Trophoblast cell (in vitro differentiated cells and primary cell): ENCODE results near the gene PDLIM1.

Experiments
- DNase-seq, 2 donors: peaks; one replicate each; pipeline ENCODE4 v3.0.0-alpha.2; 2016
- H2AFZ ChIP-seq: 2 replicates; pipeline ENCODE4 v1.6.1; 2013; ENCODE audit warnings: low read length, moderate library complexity, mild to moderate bottlenecking; ENCODE audit not compliant: insufficient read depth, poor library complexity
- H2AK5ac ChIP-seq: 2 replicates; pipeline ENCODE4 v1.6.1; 2013; ENCODE audit warnings: mild to moderate bottlenecking, low read length
- H2BK120ac ChIP-seq: 2 replicates; pipeline ENCODE4 v1.6.1; 2013; ENCODE audit warnings: low read length, mild to moderate bottlenecking, moderate library complexity; ENCODE audit not compliant: insufficient read depth, poor library complexity
- H2BK12ac ChIP-seq: 2 replicates; pipeline ENCODE4 v1.6.1; 2013; ENCODE audit warnings: mild to moderate bottlenecking, low read length, moderate library complexity
- H2BK5ac ChIP-seq: 2 replicates; pipeline ENCODE4 v1.6.1; 2013; ENCODE audit warnings: low read length, low read depth, moderate library complexity, mild to moderate bottlenecking; ENCODE audit not compliant: poor library complexity
- H3K14ac ChIP-seq: 2 replicates; pipeline ENCODE4 v1.6.1; 2013; ENCODE audit warnings: mild to moderate bottlenecking, low read length
- H3K18ac ChIP-seq: 2 replicates; pipeline ENCODE4 v1.6.1; 2013; ENCODE audit warnings: mild to moderate bottlenecking, low read length
- H3K23ac ChIP-seq: 2 replicates; pipeline ENCODE4 v1.6.1; 2013; ENCODE audit warnings: low read length
- H3K27ac ChIP-seq: 2 replicates; pipeline ENCODE4 v1.5.1; 2013; ENCODE audit warnings: low read depth, mild to moderate bottlenecking, inconsistent platforms, low read length, moderate library complexity
- H3K27me3 ChIP-seq: 2 replicates; pipeline ENCODE4 v1.6.1; 2013; ENCODE audit warnings: inconsistent platforms, mild to moderate bottlenecking, low read length, moderate library complexity; ENCODE audit not compliant: insufficient read depth
- H3K36me3 ChIP-seq, 2 experiments: 1 replicate in 1 of 2; 2 replicates in 1 of 2; pipeline ENCODE4 v1.6.1; 2013; ENCODE audit warnings: low read length in 2 of 2, mild to moderate bottlenecking in 2 of 2, moderate library complexity in 1 of 2; ENCODE audit not compliant: insufficient read depth in 2 of 2, control insufficient read depth in 1 of 2
- H3K4ac ChIP-seq: 2 replicates; pipeline ENCODE4 v1.6.1; 2013; ENCODE audit warnings: low read depth, mild to moderate bottlenecking, low read length, moderate library complexity
- H3K4me1 ChIP-seq, 2 experiments: 1 replicate in 1 of 2; 2 replicates in 1 of 2; pipeline ENCODE4 v1.6.1; 2013; ENCODE audit warnings: low read length in 2 of 2, mild to moderate bottlenecking in 2 of 2, moderate library complexity in 1 of 2; ENCODE audit not compliant: insufficient read depth in 2 of 2, control insufficient read depth in 1 of 2
- H3K4me2 ChIP-seq: 2 replicates; pipeline ENCODE4 v1.6.1; 2013; ENCODE audit warnings: inconsistent platforms, mild to moderate bottlenecking, low read length, moderate library complexity
- H3K4me3 ChIP-seq: 2 replicates; pipeline ENCODE4 v1.5.1; 2013; ENCODE audit warnings: mild to moderate bottlenecking, low read depth, low read length, inconsistent platforms
- H3K79me1 ChIP-seq: one replicate; pipeline ENCODE4 v1.6.1; 2013; ENCODE audit warnings: low read length
- H3K79me2 ChIP-seq: 2 replicates; pipeline ENCODE4 v1.6.1; 2013; ENCODE audit warnings: low read length, mild to moderate bottlenecking; ENCODE audit not compliant: control insufficient read depth, insufficient read depth, poor library complexity
- H3K9ac ChIP-seq: 2 replicates; pipeline ENCODE4 v1.6.1; 2013; ENCODE audit warnings: mild to moderate bottlenecking, low read length
- H3K9me3 ChIP-seq: 2 replicates; pipeline ENCODE4 v1.6.1; 2013; ENCODE audit warnings: low read depth, mild to moderate bottlenecking, control low read depth, inconsistent platforms, low read length; ENCODE audit not compliant: insufficient read depth
- H4K12ac ChIP-seq: 2 replicates; pipeline ENCODE4 v1.6.1; 2013; ENCODE audit warnings: low read depth, mild to moderate bottlenecking, low read length, moderate library complexity
- H4K8ac ChIP-seq: 2 replicates; pipeline ENCODE4 v1.6.1; 2013; ENCODE audit warnings: low read depth, mild to moderate bottlenecking, low read length, moderate library complexity
- H4K91ac ChIP-seq: one replicate; pipeline ENCODE4 v1.6.1; 2013; ENCODE audit warnings: low read depth, mild to moderate bottlenecking, low read length, moderate library complexity
- WGBS: extraction: QIAGEN DNeasy Blood & Tissue Kit; methylation state at CpG from one replicate; pipeline ENCODE4 v1.1.7; 2013; ENCODE audit warnings: missing lambda C conversion rate; ENCODE audit not compliant: insufficient read length, insufficient coverage; ENCODE audit errors: extremely low coverage; 5-methylcytosine and 5-hydroxymethylcytosine counted together

PDLIM1 gene

DNA sequence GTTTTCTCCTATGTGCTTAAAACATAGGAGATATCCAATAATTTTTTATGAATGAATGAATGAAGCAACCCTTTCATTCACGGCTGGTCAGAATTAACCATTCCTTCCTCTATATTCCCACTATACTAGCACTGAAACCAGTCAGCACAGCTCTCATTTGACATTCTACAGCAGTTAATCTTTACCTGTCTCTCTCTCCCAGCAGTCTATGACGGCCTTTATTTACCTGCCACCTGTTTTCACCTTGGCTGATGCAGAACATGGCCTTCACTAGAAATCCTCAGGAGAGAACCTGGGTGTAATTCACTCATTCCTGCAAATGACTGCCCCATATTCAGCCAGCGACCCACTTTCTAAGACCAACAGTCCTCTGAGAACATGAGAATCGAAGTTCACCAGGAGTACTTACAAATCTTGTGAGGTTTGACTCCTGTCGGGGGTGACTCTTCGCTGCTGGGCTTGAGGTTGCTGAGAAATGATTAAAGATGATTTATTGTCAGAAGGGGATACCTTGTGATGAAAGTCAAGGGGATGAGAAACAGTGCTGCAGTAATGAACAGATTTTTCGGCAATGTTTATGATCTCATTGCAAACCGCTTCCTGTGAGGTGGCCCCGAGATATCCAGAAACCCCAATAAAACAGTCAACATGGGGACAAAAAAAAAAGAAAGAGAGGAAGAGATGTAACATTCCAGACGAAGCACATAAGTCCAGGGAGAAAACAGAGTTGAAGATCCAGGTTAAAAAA, 30.9 kb upstream of the PDLIM1 start:
- Histone ChIP-seq H3K23ac (no peak overlapping the region), H2AFZ (no peak overlapping the region), H3K79me1 (peaks cover 3% of the 10 kb centered on the region), H3K36me3 (no peaks in the 10 kb centered on the region), H2BK120ac (no peak overlapping the region), H3K9ac (no peak overlapping the region), H3K79me2 (no peaks in the 10 kb centered on the region), H3K4ac (no peak overlapping the region), H3K27ac (no peak overlapping the region), H3K14ac (no peak overlapping the region), H2AK5ac (no peak overlapping the region), H3K4me3 (no peak overlapping the region), H3K27me3 (no peaks in the 10 kb centered on the region), H2BK12ac (no peak overlapping the region), H4K91ac (no peak overlapping the region), H3K4me2 (no peak overlapping the region), H2BK5ac (no peak overlapping the region), H3K9me3 (no peaks in the 10 kb centered on the region), H4K12ac (no peak overlapping the region), H4K8ac (no peak overlapping the region), H3K4me1 (peaks cover 0 to 5% of the 10 kb centered on the region in 2 experiments), H3K18ac (no peak overlapping the region)
- no peak for DNase-seq
- WGBS, result no CpG with 5 or more reads among the region's 10 CpGs

DNA sequence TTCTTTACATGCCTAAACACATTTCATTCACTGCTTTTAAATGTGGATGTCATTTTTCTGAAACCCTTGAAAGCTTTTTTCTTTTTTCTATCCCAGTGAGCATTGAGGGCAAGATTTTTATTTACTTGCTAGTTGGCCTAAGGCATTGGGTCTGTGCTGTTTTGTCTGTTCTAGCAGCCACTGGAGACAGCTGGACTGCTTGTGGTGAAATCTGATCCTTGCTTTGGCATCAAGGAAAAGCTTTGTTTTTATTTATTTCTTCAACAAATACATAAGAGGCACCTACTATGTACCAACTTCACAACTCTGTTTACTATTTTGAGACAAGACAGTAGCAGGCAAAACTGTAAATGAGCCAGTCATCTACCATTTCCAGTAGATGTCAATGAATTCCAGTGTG, 28.4 kb upstream of the PDLIM1 start:
- Histone ChIP-seq H2BK120ac (no peak overlapping the region), H3K14ac (no peak overlapping the region), H3K4me1 (peaks cover 3 to 9% of the 10 kb centered on the region in 2 experiments), H3K9me3 (no peaks in the 10 kb centered on the region), H3K79me1 (peaks cover 3% of the 10 kb centered on the region), H3K9ac (no peak overlapping the region), H3K4me3 (no peak overlapping the region), H4K91ac (no peak overlapping the region), H3K36me3 (no peaks in the 10 kb centered on the region), H4K8ac (no peak overlapping the region), H3K4me2 (no peak overlapping the region), H3K79me2 (no peaks in the 10 kb centered on the region), H3K27ac (no peak overlapping the region), H2AFZ (no peak overlapping the region), H2BK5ac (no peak overlapping the region), H2AK5ac (no peak overlapping the region), H2BK12ac (no peak overlapping the region), H3K4ac (no peak overlapping the region), H3K18ac (no peak overlapping the region), H4K12ac (no peak overlapping the region), H3K27me3 (no peaks in the 10 kb centered on the region), H3K23ac (no peak overlapping the region)
- no peak for DNase-seq

DNA sequence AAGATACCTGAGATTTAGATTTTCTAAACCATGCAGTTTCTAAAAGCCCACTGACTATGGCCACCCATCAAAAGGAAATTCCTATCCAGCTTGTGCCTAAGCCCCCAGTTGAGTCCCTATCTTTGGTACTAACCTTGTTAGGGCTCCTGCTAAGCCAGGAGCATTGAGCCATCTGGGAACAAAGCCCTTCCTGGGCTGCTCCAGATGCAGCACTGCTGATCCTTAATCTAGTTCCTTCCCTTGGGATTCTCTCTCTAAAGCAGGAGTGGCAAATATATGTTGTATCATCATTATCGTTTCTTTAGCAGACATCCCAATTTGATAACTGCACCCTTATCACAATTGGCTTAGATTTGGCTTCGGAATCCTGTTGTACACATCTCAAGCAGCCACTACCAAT, 24.7 kb upstream of the PDLIM1 start:
- H3K4me1 ChIP-seq, result peaks cover 9 to 20% of the 10 kb centered on the region in 2 experiments
- no peaks in the 10 kb centered on the region for H3K9me3 ChIP-seq
- no peaks in the 10 kb centered on the region for H3K27me3 ChIP-seq
- no peaks in the 10 kb centered on the region for H3K79me2 ChIP-seq
- no peaks in the 10 kb centered on the region for H3K36me3 ChIP-seq
- no peak overlapping the region for H3K4me2 ChIP-seq
- peaks cover 3% of the 10 kb centered on the region for H3K79me1 ChIP-seq
- no peak overlapping the region for H3K27ac ChIP-seq
- no peak overlapping the region for H3K14ac ChIP-seq
- H4K12ac ChIP-seq, result no peak overlapping the region
- H2BK5ac ChIP-seq, result no peak overlapping the region
- H2BK120ac ChIP-seq, result no peak overlapping the region
- no peak overlapping the region for H4K91ac ChIP-seq
- no peak overlapping the region for H2BK12ac ChIP-seq
- no peak overlapping the region for H3K18ac ChIP-seq
- no peak overlapping the region for H3K23ac ChIP-seq
- H2AFZ ChIP-seq, result no peak overlapping the region
- no peak overlapping the region for H3K4me3 ChIP-seq
- no peak overlapping the region for H2AK5ac ChIP-seq
- no peak overlapping the region for H4K8ac ChIP-seq
- H3K4ac ChIP-seq, result no peak overlapping the region
- no peak overlapping the region for H3K9ac ChIP-seq
- DNase-seq, result no peak
- WGBS, result no CpG with 5 or more reads among the region's 2 CpGs

DNA sequence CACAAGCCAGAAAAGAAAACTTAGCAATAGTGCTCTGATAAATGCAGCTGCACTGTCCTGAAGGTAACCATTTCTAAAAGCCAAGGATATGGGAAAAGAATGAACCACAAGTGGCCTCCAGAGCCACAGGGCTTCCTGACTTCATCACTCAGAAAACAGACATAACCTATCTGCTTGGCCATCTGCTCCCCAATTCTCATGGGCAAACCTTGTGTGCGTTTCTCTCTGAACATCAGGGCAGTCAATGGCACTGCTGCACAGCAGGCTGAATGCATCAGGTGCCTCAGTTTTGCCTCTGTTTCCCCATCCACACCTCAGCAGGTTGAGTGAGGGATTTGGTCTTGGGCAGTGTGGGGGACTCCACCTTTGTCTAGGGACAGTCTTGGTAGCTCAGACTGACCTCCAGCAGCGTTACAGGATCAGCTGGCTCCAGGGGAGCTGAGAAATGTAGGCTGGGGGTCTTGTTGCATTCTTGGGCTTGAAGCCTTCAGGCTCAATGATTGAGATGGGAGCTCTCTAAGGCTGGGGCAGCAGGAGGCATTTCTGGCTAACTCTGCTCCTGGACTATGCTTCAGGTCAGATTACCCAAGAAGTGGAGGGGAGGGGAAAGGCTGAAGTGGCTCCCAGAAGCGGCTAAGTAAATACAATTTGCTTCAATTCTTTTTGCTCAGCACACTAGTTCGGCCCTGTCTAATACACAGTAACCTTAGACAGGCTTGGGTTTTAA, 23.6 kb upstream of the PDLIM1 start:
- no peak overlapping the region for H3K4me2 ChIP-seq
- no peak overlapping the region for H3K4ac ChIP-seq
- H2BK5ac ChIP-seq, result no peak overlapping the region
- no peaks in the 10 kb centered on the region for H3K36me3 ChIP-seq
- H3K18ac ChIP-seq, result peak overlapping the region; percentile 26
- no peak overlapping the region for H2BK120ac ChIP-seq
- H3K79me1 ChIP-seq, result no peaks in the 10 kb centered on the region
- H2AK5ac ChIP-seq, result no peak overlapping the region
- no peaks in the 10 kb centered on the region for H3K27me3 ChIP-seq
- peak overlapping the region; percentile 30 for H3K14ac ChIP-seq
- no peak overlapping the region for H3K27ac ChIP-seq
- H4K8ac ChIP-seq, result peak overlapping the region; percentile 22
- H3K4me3 ChIP-seq, result no peak overlapping the region
- no peak overlapping the region for H3K9ac ChIP-seq
- no peak overlapping the region for H3K23ac ChIP-seq
- no peaks in the 10 kb centered on the region for H3K9me3 ChIP-seq
- no peak for DNase-seq
- H2AFZ ChIP-seq, result no peak overlapping the region
- WGBS, result no CpG with 5 or more reads among the region's 4 CpGs
- peaks cover 9 to 15% of the 10 kb centered on the region in 2 experiments for H3K4me1 ChIP-seq
- H4K91ac ChIP-seq, result no peak overlapping the region
- H2BK12ac ChIP-seq, result peak overlapping the region; percentile 56
- H4K12ac ChIP-seq, result no peak overlapping the region
- no peaks in the 10 kb centered on the region for H3K79me2 ChIP-seq
